ENCODE measurements around the gene ZNF692. TPM values are rescaled to one million over a fixed set of nuclear protein-coding genes. Genes with fewer than 3 reads are reported as not detected.

ZNF692 gene
- total and polyA plus RNA-seq, 4 donors = 26.1 to 58.5 (median 36.3) TPM

GRCh38 chr1:248857201-248857600, 1.7 kb downstream of the ZNF692 start:
- Histone ChIP-seq H3K27ac (ENCODE audit: low read depth in 1 of 2, low read length in 1 of 2) (peak overlapping the region in 1 of 2 donors; percentile 89), H3K9me3 (ENCODE audit: control insufficient read depth in 4 of 4, insufficient read depth in 3 of 4, low read length in 3 of 4) (no peaks in the 10 kb centered on the region), H3K4me1 (ENCODE audit: control insufficient read depth in 5 of 5, insufficient read depth in 5 of 5, low read length in 5 of 5) (peaks cover 0 to 21% (median 6%) of the 10 kb centered on the region in 5 donors), H3K9ac (ENCODE audit: insufficient read depth in 1 of 2, low read length in 2 of 2) (peak overlapping the region in 1 of 2 donors; percentile 16), H3K4me3 (no peak overlapping the region), H3K27me3 (ENCODE audit: control insufficient read depth in 3 of 3, insufficient read depth in 3 of 3, low read length in 2 of 3) (no peaks in the 10 kb centered on the region), H3K36me3 (ENCODE audit: control insufficient read depth in 4 of 4, insufficient read depth in 4 of 4, low read length in 4 of 4) (peaks cover 0 to 13% (median 6%) of the 10 kb centered on the region in 4 donors)
- 82 to 85% methylated on average over 7 of the region's 7 CpGs for WGBS, 2 donors
- DNase-seq (no peak), ATAC-seq (ENCODE audit: insufficient read depth, low FRiP score) (no peak)
- no peak for TF ChIP-seq CTCF (IDR thresholded peaks at IDR 0.05; ENCODE audit: control extremely low read depth, extremely low read depth)

- DNase-seq = no peak
- H3K4me1 ChIP-seq (ENCODE audit: control insufficient read depth in 5 of 5, insufficient read depth in 5 of 5, low read length in 5 of 5) = peaks cover 0 to 21% (median 6%) of the 10 kb centered on the region in 5 donors
- H3K9me3 ChIP-seq (ENCODE audit: control insufficient read depth in 4 of 4, insufficient read depth in 3 of 4, low read length in 3 of 4) = no peaks in the 10 kb centered on the region
- H3K27me3 ChIP-seq (ENCODE audit: control insufficient read depth in 3 of 3, insufficient read depth in 3 of 3, low read length in 2 of 3) = no peaks in the 10 kb centered on the region
- 94 to 98% methylated on average over 1 of the region's 1 CpG for WGBS, 2 donors
- no peak overlapping the region for H3K27ac ChIP-seq (ENCODE audit: low read depth in 1 of 2, low read length in 1 of 2)
- ATAC-seq (ENCODE audit: insufficient read depth, low FRiP score) = no peak
- peaks cover 0 to 13% (median 6%) of the 10 kb centered on the region in 4 donors for H3K36me3 ChIP-seq (ENCODE audit: control insufficient read depth in 4 of 4, insufficient read depth in 4 of 4, low read length in 4 of 4)
- H3K9ac ChIP-seq (ENCODE audit: insufficient read depth in 1 of 2, low read length in 2 of 2) = no peak overlapping the region
- no peak overlapping the region for H3K4me3 ChIP-seq
- TF ChIP-seq CTCF (IDR thresholded peaks at IDR 0.05; ENCODE audit: control extremely low read depth, extremely low read depth) = no peak
These were observed 2.7 kb downstream of the ZNF692 start for GRCh38 chr1:248856176-248856575.

GRCh38 chr1:248855580-248855979, 3.3 kb downstream of the ZNF692 start:
- Histone ChIP-seq H3K4me1 (ENCODE audit: control insufficient read depth in 5 of 5, insufficient read depth in 5 of 5, low read length in 5 of 5) (peaks cover 0 to 21% (median 6%) of the 10 kb centered on the region in 5 donors), H3K36me3 (ENCODE audit: control insufficient read depth in 4 of 4, insufficient read depth in 4 of 4, low read length in 4 of 4) (peaks cover 4 to 13% (median 8%) of the 10 kb centered on the region in 4 donors), H3K27ac (ENCODE audit: low read depth in 1 of 2, low read length in 1 of 2) (no peak overlapping the region), H3K9me3 (ENCODE audit: control insufficient read depth in 4 of 4, insufficient read depth in 3 of 4, low read length in 3 of 4) (no peaks in the 10 kb centered on the region), H3K27me3 (ENCODE audit: control insufficient read depth in 3 of 3, insufficient read depth in 3 of 3, low read length in 2 of 3) (no peaks in the 10 kb centered on the region), H3K4me3 (no peak overlapping the region), H3K9ac (ENCODE audit: insufficient read depth in 1 of 2, low read length in 2 of 2) (no peak overlapping the region)
- ATAC-seq (ENCODE audit: insufficient read depth, low FRiP score) = no peak
- no peak for TF ChIP-seq CTCF (IDR thresholded peaks at IDR 0.05; ENCODE audit: control extremely low read depth, extremely low read depth)
- DNase-seq = no peak
- WGBS, 2 donors = 91 to 97% methylated on average over 6 of the region's 6 CpGs

All from lung (tissue), 12 donors.